Measurements from ENCODE around the gene ALOXE3.

Gene ALOXE3

DNA sequence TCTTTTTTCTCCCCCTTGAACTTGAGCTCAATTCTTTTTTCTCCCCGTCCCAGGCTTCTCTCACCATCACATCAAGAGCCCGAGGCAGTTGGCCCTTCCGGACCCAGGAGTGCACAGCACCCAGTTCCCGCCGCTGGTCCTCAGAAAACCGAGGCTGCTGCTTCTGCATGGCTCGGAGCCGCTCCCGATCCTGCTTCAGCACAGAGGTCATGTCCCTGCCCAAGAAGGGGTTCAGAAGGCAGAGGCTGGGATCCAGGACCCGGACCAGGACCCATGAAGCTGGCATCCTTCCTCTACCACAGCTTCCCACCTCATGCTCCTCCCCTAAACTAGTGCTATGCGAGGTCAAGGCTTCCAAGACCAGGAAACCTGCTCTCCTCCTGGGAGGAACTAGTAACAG lies 23.4 kb upstream of the ALOXE3 start:
- H3K4me1 ChIP-seq (ENCODE audit: low read length) = peaks cover 7% of the 10 kb centered on the region
- no peaks in the 10 kb centered on the region for H3K9me2 ChIP-seq (replicated peaks; ENCODE audit: insufficient read depth, low read length)
- H3K36me3 ChIP-seq (replicated peaks; ENCODE audit: insufficient read depth, low read length) = no peaks in the 10 kb centered on the region
- peaks cover 24% of the 10 kb centered on the region for H3F3A ChIP-seq (ENCODE audit: insufficient read depth, low read length)
- TF ChIP-seq EZH2 (optimal IDR thresholded peaks at IDR 0.05; ENCODE audit: low read depth, low read length) (no peak), CTCF (IDR thresholded peaks at IDR 0.05; ENCODE audit: low read length) (no peak), EZH2phosphoT487 (IDR thresholded peaks at IDR 0.05; ENCODE audit: low read length) (no peak)
- no peak overlapping the region for H3K4me3 ChIP-seq (ENCODE audit: low read length)
- no peak for DNase-seq
- no peak overlapping the region for H3K4me2 ChIP-seq (ENCODE audit: low read depth, low read length)
- H4K20me1 ChIP-seq (ENCODE audit: insufficient read depth, low read length) = no peaks in the 10 kb centered on the region
- H3K9ac ChIP-seq (ENCODE audit: low read length) = no peak overlapping the region
- H3K27ac ChIP-seq (ENCODE audit: low read length) = no peak overlapping the region
- H3K27me3 ChIP-seq (replicated peaks; ENCODE audit: insufficient read depth, low read length) = peaks cover 6% of the 10 kb centered on the region; the same call in 1 of the 2 replicates
- H3K9me3 ChIP-seq (replicated peaks; ENCODE audit: insufficient read depth, low read length) = no peaks in the 10 kb centered on the region
- H3K79me2 ChIP-seq (ENCODE audit: low read length) = no peaks in the 10 kb centered on the region
- no peak overlapping the region for H2AFZ ChIP-seq (ENCODE audit: low read length)

DNA sequence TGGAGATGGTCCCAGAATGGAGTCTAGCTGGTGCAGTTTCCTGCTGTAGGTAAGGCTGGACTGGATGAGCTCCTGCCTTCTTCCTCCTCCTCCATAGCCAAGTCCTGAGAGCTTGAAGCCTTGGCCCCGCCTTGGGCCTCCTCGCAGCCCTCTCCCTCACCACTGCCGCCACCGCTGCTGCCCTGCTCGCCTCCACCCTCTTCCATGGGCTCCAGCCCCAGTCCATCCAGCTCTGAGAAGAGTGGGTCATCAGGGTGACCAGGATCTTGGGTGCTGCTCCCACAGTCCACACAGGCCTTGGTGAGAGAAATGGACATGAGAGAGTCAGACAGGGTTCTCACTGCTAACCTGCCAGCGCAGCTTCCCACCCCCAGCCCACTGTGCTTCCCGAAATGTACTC lies 22.7 kb upstream of the ALOXE3 start:
- Histone ChIP-seq H3F3A (ENCODE audit: insufficient read depth, low read length) (peaks cover 24% of the 10 kb centered on the region), H2AFZ (ENCODE audit: low read length) (no peak overlapping the region), H3K9ac (ENCODE audit: low read length) (no peak overlapping the region), H3K27me3 (replicated peaks; ENCODE audit: insufficient read depth, low read length) (peaks cover 12% of the 10 kb centered on the region; the same call in 1 of the 2 replicates), H3K27ac (ENCODE audit: low read length) (no peak overlapping the region), H3K36me3 (replicated peaks; ENCODE audit: insufficient read depth, low read length) (no peaks in the 10 kb centered on the region), H4K20me1 (ENCODE audit: insufficient read depth, low read length) (no peaks in the 10 kb centered on the region), H3K9me2 (replicated peaks; ENCODE audit: insufficient read depth, low read length) (no peaks in the 10 kb centered on the region), H3K4me2 (ENCODE audit: low read depth, low read length) (no peak overlapping the region), H3K79me2 (ENCODE audit: low read length) (no peaks in the 10 kb centered on the region), H3K4me1 (ENCODE audit: low read length) (peaks cover 7% of the 10 kb centered on the region), H3K9me3 (replicated peaks; ENCODE audit: insufficient read depth, low read length) (no peaks in the 10 kb centered on the region), H3K4me3 (ENCODE audit: low read length) (no peak overlapping the region)
- TF ChIP-seq CTCF (IDR thresholded peaks at IDR 0.05; ENCODE audit: low read length) = no peak
- no peak for TF ChIP-seq EZH2phosphoT487 (IDR thresholded peaks at IDR 0.05; ENCODE audit: low read length)
- DNase-seq = no peak

DNA sequence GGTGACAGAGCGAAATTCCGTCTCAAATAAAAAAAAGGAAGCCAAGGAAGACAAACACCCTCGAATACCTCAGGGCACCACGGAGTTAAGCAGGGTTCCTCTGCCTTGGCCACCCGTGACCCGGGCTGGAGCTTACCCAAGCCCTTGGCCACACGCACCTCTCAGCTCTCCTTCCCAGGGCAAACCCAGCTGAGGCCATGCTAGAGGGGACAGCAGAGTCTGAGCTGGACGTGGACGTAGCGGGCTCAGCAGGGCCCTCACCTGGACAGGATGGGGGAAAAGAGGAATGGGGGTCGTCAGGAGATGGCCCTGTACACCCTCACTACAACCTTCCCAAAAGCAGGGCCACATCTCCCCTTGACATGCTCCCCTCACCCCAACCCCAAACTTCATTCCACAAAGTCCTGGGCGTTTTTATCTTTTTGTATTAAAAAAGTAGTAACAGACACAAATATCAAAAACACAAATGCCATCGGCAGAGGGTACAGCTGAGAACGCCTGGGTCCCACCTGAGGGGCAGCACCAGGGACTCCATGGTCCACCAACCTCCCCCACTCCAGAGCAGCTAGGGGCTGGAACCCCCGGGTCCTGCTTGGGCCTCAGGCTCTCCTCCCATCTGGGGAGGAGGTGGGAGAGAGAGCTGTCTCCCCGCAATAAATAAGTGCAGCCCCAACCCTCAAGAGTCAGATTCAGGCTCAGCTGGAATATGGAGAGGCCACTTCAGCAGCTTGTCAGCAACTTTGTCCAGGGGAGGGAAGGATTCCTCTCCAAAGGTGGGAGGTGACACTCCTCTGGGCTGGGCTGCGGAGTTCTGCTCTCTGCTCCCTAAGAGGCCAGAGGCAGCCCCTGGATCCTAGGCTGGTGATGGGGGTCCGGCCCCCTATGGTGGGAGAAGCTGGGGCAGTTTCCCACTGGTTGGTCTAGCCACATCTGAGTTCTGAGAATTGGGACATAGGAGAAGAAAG lies 22.0 kb upstream of the ALOXE3 start:
- no peak overlapping the region for H3K9ac ChIP-seq (ENCODE audit: low read length)
- TF ChIP-seq EZH2 (optimal IDR thresholded peaks at IDR 0.05; ENCODE audit: low read depth, low read length) (no peak), CTCF (IDR thresholded peaks at IDR 0.05; ENCODE audit: low read length) (no peak), EZH2phosphoT487 (IDR thresholded peaks at IDR 0.05; ENCODE audit: low read length) (no peak)
- no peak overlapping the region for H2AFZ ChIP-seq (ENCODE audit: low read length)
- no peak overlapping the region for H3K4me2 ChIP-seq (ENCODE audit: low read depth, low read length)
- H3K9me3 ChIP-seq (replicated peaks; ENCODE audit: insufficient read depth, low read length) = no peaks in the 10 kb centered on the region
- no peaks in the 10 kb centered on the region for H3K36me3 ChIP-seq (replicated peaks; ENCODE audit: insufficient read depth, low read length)
- H3K79me2 ChIP-seq (ENCODE audit: low read length) = no peaks in the 10 kb centered on the region
- no peaks in the 10 kb centered on the region for H3K9me2 ChIP-seq (replicated peaks; ENCODE audit: insufficient read depth, low read length)
- DNase-seq = no peak
- peaks cover 12% of the 10 kb centered on the region; the same call in 1 of the 2 replicates for H3K27me3 ChIP-seq (replicated peaks; ENCODE audit: insufficient read depth, low read length)
- H3K27ac ChIP-seq (ENCODE audit: low read length) = no peak overlapping the region
- no peaks in the 10 kb centered on the region for H4K20me1 ChIP-seq (ENCODE audit: insufficient read depth, low read length)
- peaks cover 24% of the 10 kb centered on the region for H3F3A ChIP-seq (ENCODE audit: insufficient read depth, low read length)
- H3K4me1 ChIP-seq (ENCODE audit: low read length) = peaks cover 7% of the 10 kb centered on the region
- no peak overlapping the region for H3K4me3 ChIP-seq (ENCODE audit: low read length)
